Esophagus muscularis mucosa (tissue), 2 donors: ENCODE results near the gene TIPRL.

ENCODE experiments used
- POLR2A ChIP-seq: fragments of 450-650 bp; IDR thresholded peaks from one replicate; pipeline ENCODE4 v1.6.1; 2017; ENCODE audit warnings: antibody characterized with exemption, moderate library complexity, mild to moderate bottlenecking, low read depth
- POLR2AphosphoS5 ChIP-seq, 2 donors: sonication (generic); formaldehyde crosslinking; IDR thresholded peaks; one replicate each; pipeline ENCODE4 v1.6.1; 2017; ENCODE audit warnings: antibody characterized with exemption in 2 of 2

GRCh38 chr1:168243198-168243597 is 64.4 kb downstream of the TIPRL start:
- TF ChIP-seq POLR2AphosphoS5 (IDR thresholded peaks at IDR 0.05), result no peak
- no peak for TF ChIP-seq POLR2A
